Activated CD8-positive, alpha-beta memory T cell treated with anti-CD3 and anti-CD28 coated beads, Interleukin-2, amount 10 ng/mL, durations not matched to agents 7 days and 5 days (primary cell): ENCODE measurements around the gene FAN1. TPM values are rescaled to one million over a fixed set of nuclear protein-coding genes. Genes with fewer than 3 reads are reported as not detected.

Source experiments
- ATAC-seq: fragments of 150-1000 bp; cut with Tn5 transposase; one replicate; pipeline ENCODE4 v1.10.0; 2021; ENCODE audit warnings: moderate library complexity
- CTCF ChIA-PET: fragments of 350-600 bp; sonication (Branson Sonifier 250); formaldehyde crosslinking; loops from one replicate; lab custom pipeline; 2021; ENCODE audit warnings: antibody characterized with exemption; lab: Charles Lee
- DNase-seq: peaks from one replicate; pipeline ENCODE4 v3.0.0-alpha.2; 2020
- H3K27ac Mint-ChIP-seq: one replicate; pipeline ENCODE4 v1.8.0; 2021; ENCODE audit warnings: mild to moderate bottlenecking, mixed read lengths
- H3K27me3 Mint-ChIP-seq: one replicate; pipeline ENCODE4 v1.8.0; 2021; ENCODE audit warnings: mixed read lengths
- H3K36me3 Mint-ChIP-seq: one replicate; pipeline ENCODE4 v1.8.0; 2021; ENCODE audit warnings: mild to moderate bottlenecking, mixed read lengths
- H3K4me1 Mint-ChIP-seq: one replicate; pipeline ENCODE4 v1.8.0; 2021; ENCODE audit warnings: mixed read lengths
- H3K4me3 Mint-ChIP-seq: one replicate; pipeline ENCODE4 v1.8.0; 2021; ENCODE audit warnings: mild to moderate bottlenecking, moderate library complexity, mixed read lengths
- H3K9me3 Mint-ChIP-seq: one replicate; pipeline ENCODE4 v1.8.0; 2022; ENCODE audit warnings: low read depth, mixed read lengths
- total RNA-seq, 2 experiments: library from RNA; stranded (reverse); gene quantifications; one replicate each; pipeline ENCODE4 v1.2.3, GENCODE V29; 2021

The FAN1 gene
- total RNA-seq, 2 experiments from 2014 or later: 14.8 to 16.9 TPM

DNA sequence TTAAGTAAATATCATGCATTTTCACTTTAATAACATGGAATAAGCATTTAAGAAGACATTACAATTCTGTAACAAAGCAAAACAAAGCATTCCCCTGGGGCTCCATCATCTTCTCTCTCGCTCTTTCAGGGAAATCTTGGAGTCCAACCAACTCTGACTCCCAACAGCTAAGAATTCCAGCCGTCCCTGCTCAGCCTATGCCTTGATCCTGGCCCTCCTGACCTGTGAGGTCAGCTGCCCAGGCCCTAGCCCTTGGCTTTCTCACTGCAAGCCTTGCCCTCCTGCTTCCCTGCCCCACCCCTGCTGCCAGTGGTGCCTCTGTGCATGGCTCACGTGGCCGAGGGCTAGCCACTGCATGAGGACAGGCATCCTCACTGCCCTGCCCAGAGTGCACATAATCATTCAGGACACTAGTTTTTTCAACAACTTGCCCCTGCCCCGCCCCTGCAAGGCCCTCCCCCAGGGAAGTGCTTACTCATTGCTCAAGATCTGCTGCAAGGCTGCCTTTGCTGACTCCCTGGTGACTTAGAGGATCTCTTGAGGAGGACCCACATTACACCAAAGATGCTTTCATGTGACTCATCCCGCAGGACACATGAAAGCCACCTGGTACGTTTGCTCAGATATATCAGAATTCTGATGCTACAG is 50.1 kb downstream of the FAN1 start:
- Mint-ChIP-seq H3K4me1 (peaks cover 8% of the 10 kb centered on the region), H3K36me3 (peaks cover 55% of the 10 kb centered on the region), H3K27me3 (no peaks in the 10 kb centered on the region), H3K9me3 (peaks cover 2% of the 10 kb centered on the region), H3K4me3 (no peak overlapping the region), H3K27ac (no peak overlapping the region)
- DNase-seq (peak; percentile 42), ATAC-seq (peak; percentile 30)
- CTCF ChIA-PET: no interaction called here

GRCh38 chr15:30954674-30955073 is 51.0 kb downstream of the FAN1 start:
- no peak for ATAC-seq
- CTCF ChIA-PET: no interaction called here
- no peak overlapping the region for H3K27ac Mint-ChIP-seq
- no peaks in the 10 kb centered on the region for H3K27me3 Mint-ChIP-seq
- H3K36me3 Mint-ChIP-seq: peaks cover 52% of the 10 kb centered on the region
- H3K4me3 Mint-ChIP-seq: no peak overlapping the region
- H3K9me3 Mint-ChIP-seq: no peaks in the 10 kb centered on the region
- peaks cover 8% of the 10 kb centered on the region for H3K4me1 Mint-ChIP-seq
- DNase-seq: no peak

DNA sequence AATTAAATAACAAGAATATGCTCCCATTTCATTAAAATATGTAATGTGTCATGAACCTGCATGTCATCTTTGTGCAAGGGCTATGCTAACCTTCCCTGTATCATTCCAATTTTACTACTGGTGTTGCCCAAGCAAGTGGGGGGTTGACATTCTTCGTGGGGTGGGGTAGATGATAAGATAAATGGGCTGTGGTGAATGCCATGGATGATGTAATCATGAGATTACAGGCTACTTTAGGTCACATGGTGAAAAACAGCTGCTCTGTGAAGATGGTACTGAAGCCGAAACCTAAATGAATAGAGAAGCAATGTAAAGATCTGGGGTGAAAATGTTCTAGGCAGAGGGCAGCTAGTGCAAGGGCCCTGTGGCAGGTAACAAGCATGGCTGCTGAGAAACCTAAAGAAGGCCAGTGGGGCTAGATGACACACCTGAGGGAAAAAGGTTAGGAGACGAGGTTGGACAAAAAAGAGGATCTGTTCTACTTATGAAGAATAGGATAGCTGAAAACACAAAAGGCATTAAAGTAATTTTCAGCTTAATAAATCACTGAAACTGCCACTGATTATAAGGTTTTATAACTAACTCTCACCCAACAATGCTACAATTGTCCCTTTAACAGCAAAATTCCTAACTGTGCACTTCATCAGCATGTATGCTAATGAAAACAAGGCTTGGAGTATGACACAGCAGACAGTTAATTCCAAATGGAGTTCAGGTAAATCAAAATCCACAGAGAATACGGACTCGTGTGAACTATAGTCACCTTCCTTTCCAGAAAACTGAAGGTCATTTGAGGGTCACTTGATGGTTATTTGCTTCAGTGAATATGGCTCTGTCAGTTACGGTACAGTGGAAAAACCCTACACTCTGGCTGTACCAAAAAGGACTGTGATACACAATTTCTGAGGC is 52.8 kb downstream of the FAN1 start:
- Mint-ChIP-seq H3K36me3 (peaks cover 49% of the 10 kb centered on the region), H3K4me3 (no peak overlapping the region)
- CTCF ChIA-PET: interaction anchor here (1.5 kb wide), 1 partner anchor 173 kb away, joined by 4 read pairs; no protein-coding TSS in a partner anchor

DNA sequence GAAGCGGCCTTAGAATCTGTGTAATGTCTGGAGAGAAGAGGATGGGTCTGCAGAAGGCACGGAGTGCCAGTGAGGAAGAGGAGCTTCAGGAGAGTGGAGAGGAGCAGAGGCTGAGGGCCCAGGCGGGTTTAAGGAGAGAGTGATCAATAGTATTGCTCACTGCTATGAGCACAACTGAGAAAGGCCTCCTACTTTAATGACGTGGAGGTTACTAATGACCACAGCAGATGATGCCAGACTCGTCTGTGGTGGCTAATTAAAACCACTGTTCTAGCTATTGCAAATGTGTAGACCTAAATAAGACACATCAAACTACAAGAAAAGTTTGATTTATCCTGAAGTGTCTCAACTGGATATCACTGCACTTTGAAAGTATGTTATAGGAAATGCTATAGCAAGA is 54.5 kb downstream of the FAN1 start:
- H3K27me3 Mint-ChIP-seq: no peaks in the 10 kb centered on the region
- CTCF ChIA-PET: interaction anchor here (1.5 kb wide), 1 partner anchor 171 kb away, joined by 4 read pairs; no protein-coding TSS in a partner anchor
- H3K4me3 Mint-ChIP-seq: no peak overlapping the region
- ATAC-seq (no peak), DNase-seq (no peak)
- no peaks in the 10 kb centered on the region for H3K9me3 Mint-ChIP-seq
- H3K36me3 Mint-ChIP-seq: peaks cover 42% of the 10 kb centered on the region
- H3K27ac Mint-ChIP-seq: no peak overlapping the region
- H3K4me1 Mint-ChIP-seq: peaks cover 12% of the 10 kb centered on the region

More for the DNA sequence above, 52.8 kb downstream of the FAN1 start:
- no peaks in the 10 kb centered on the region for H3K27me3 Mint-ChIP-seq
- no peak for DNase-seq
- no peak overlapping the region for H3K27ac Mint-ChIP-seq
- no peak for ATAC-seq
- H3K9me3 Mint-ChIP-seq: no peaks in the 10 kb centered on the region
- H3K4me1 Mint-ChIP-seq: peaks cover 8% of the 10 kb centered on the region

DNA sequence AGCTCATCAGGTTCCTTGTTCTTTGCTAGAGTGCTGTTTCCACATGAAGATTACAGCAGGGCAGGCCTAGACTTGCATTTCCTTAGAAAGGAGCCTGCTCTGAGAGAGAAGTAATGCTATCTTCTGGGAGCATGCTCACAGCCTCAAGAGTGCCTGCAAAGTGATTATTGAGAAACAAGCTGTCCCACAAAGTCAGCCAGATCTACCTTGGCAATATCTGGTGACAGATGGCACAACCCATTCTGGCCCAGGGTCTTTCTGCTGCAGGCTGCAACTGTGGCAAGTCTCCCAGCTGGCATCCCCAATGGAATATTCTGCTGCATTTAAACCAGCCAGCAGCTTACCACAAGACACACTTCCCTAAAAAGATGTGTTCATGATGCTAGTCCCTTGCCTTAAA is 58.4 kb downstream of the FAN1 start:
- DNase-seq (no peak), ATAC-seq (no peak)
- CTCF ChIA-PET: no interaction called here
- H3K36me3 Mint-ChIP-seq: peaks cover 32% of the 10 kb centered on the region
- no peak overlapping the region for H3K4me3 Mint-ChIP-seq
- no peaks in the 10 kb centered on the region for H3K9me3 Mint-ChIP-seq
- no peaks in the 10 kb centered on the region for H3K27me3 Mint-ChIP-seq
- H3K4me1 Mint-ChIP-seq: peaks cover 4% of the 10 kb centered on the region
- no peak overlapping the region for H3K27ac Mint-ChIP-seq

- H3K9me3 Mint-ChIP-seq: no peaks in the 10 kb centered on the region
- H3K36me3 Mint-ChIP-seq: peaks cover 28% of the 10 kb centered on the region
- DNase-seq (no peak), ATAC-seq (no peak)
- no peaks in the 10 kb centered on the region for H3K27me3 Mint-ChIP-seq
- H3K4me3 Mint-ChIP-seq: no peak overlapping the region
- H3K27ac Mint-ChIP-seq: no peak overlapping the region
- CTCF ChIA-PET: interaction anchor here (1.5 kb wide), 1 partner anchor 166 kb away, joined by 4 read pairs; no protein-coding TSS in a partner anchor
- H3K4me1 Mint-ChIP-seq: peaks cover 6% of the 10 kb centered on the region
These were observed 58.9 kb downstream of the FAN1 start for GRCh38 chr15:30962659-30963058.

GRCh38 chr15:30963681-30964080 is 60.0 kb downstream of the FAN1 start:
- H3K27ac Mint-ChIP-seq: no peak overlapping the region
- no peaks in the 10 kb centered on the region for H3K27me3 Mint-ChIP-seq
- H3K36me3 Mint-ChIP-seq: peaks cover 24% of the 10 kb centered on the region
- peaks cover 10% of the 10 kb centered on the region for H3K4me1 Mint-ChIP-seq
- CTCF ChIA-PET: interaction anchor here (1.5 kb wide), 1 partner anchor 165 kb away, joined by 4 read pairs; no protein-coding TSS in a partner anchor
- DNase-seq (no peak), ATAC-seq (no peak)
- H3K9me3 Mint-ChIP-seq: no peaks in the 10 kb centered on the region
- no peak overlapping the region for H3K4me3 Mint-ChIP-seq

GRCh38 chr15:30969724-30970123 is 66.0 kb downstream of the FAN1 start:
- Mint-ChIP-seq H3K27ac (no peak overlapping the region), H3K36me3 (peaks cover 43% of the 10 kb centered on the region), H3K4me3 (no peak overlapping the region), H3K27me3 (no peaks in the 10 kb centered on the region), H3K9me3 (no peaks in the 10 kb centered on the region), H3K4me1 (peaks cover 43% of the 10 kb centered on the region)
- CTCF ChIA-PET: interaction anchor here (0.8 kb wide), 1 partner anchor 160 kb away, joined by 4 read pairs; no protein-coding TSS in a partner anchor
- ATAC-seq (no peak), DNase-seq (no peak)

GRCh38 chr15:30973379-30973778 is 69.7 kb downstream of the FAN1 start:
- CTCF ChIA-PET: no interaction called here
- H3K4me3 Mint-ChIP-seq: no peak overlapping the region
- H3K4me1 Mint-ChIP-seq: peaks cover 41% of the 10 kb centered on the region
- DNase-seq: no peak
- H3K9me3 Mint-ChIP-seq: no peaks in the 10 kb centered on the region
- no peak for ATAC-seq
- no peak overlapping the region for H3K27ac Mint-ChIP-seq
- H3K27me3 Mint-ChIP-seq: no peaks in the 10 kb centered on the region
- H3K36me3 Mint-ChIP-seq: peaks cover 39% of the 10 kb centered on the region

GRCh38 chr15:30974112-30974511 is 70.4 kb downstream of the FAN1 start:
- Mint-ChIP-seq H3K27ac (no peak overlapping the region), H3K9me3 (no peaks in the 10 kb centered on the region), H3K4me3 (no peak overlapping the region), H3K36me3 (peaks cover 39% of the 10 kb centered on the region), H3K4me1 (peaks cover 40% of the 10 kb centered on the region), H3K27me3 (no peaks in the 10 kb centered on the region)
- ATAC-seq (no peak), DNase-seq (no peak)
- CTCF ChIA-PET: no interaction called here

- CTCF ChIA-PET: interaction anchor here (0.8 to 1.0 kb wide), 2 partner anchors 8 to 11 kb away, joined by 3 to 4 read pairs; no protein-coding TSS in a partner anchor
- H3K9me3 Mint-ChIP-seq: no peaks in the 10 kb centered on the region
- H3K4me3 Mint-ChIP-seq: no peak overlapping the region
- peaks cover 28% of the 10 kb centered on the region for H3K36me3 Mint-ChIP-seq
- H3K4me1 Mint-ChIP-seq: peaks cover 14% of the 10 kb centered on the region
- no peak for ATAC-seq
- H3K27me3 Mint-ChIP-seq: no peaks in the 10 kb centered on the region
- no peak overlapping the region for H3K27ac Mint-ChIP-seq
- no peak for DNase-seq
These were observed 74.6 kb downstream of the FAN1 start for GRCh38 chr15:30978328-30978727.

- CTCF ChIA-PET: interaction anchor here (1.3 kb wide), 1 partner anchor 9 kb away, joined by 3 read pairs; no protein-coding TSS in a partner anchor
- Mint-ChIP-seq H3K27ac (no peak overlapping the region), H3K4me3 (no peak overlapping the region), H3K27me3 (no peaks in the 10 kb centered on the region), H3K9me3 (no peaks in the 10 kb centered on the region), H3K36me3 (peaks cover 25% of the 10 kb centered on the region), H3K4me1 (peaks cover 17% of the 10 kb centered on the region)
- ATAC-seq (no peak), DNase-seq (no peak)
These were observed 75.7 kb downstream of the FAN1 start for GRCh38 chr15:30979457-30979856.

DNA sequence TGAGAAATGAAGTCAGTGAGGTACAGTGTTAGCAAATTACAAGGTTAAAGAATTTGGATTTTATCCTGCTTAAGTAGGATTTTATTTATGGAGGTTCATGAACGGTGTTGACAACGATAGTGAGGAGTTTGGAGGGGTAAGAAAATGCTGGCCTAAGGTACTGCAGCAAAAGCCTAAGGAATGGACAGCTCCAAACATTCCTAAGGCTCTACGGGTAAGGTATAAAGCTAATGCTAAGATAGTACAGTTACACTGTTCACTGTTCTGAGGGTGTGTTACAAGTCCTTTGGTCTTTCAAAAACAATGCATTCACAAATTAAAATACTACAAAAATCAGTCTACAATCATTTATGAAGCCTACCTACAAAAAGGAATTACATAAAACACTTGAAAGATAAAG is 80.4 kb downstream of the FAN1 start:
- CTCF ChIA-PET: interaction anchor here (1.3 kb wide), 1 partner anchor 80 kb away, joined by 3 read pairs; the partner anchor contains the start of gene FAN1
- H3K4me3 Mint-ChIP-seq: no peak overlapping the region
- H3K9me3 Mint-ChIP-seq: no peaks in the 10 kb centered on the region
- no peak for ATAC-seq
- H3K27me3 Mint-ChIP-seq: no peaks in the 10 kb centered on the region
- peaks cover 32% of the 10 kb centered on the region for H3K4me1 Mint-ChIP-seq
- no peak for DNase-seq
- no peak overlapping the region for H3K27ac Mint-ChIP-seq
- H3K36me3 Mint-ChIP-seq: peaks cover 32% of the 10 kb centered on the region
